HG03060 (cell line): ENCODE measurements around the gene VLDLR.

Experiments used
- ATAC-seq: cut with Tn5 transposase; IDR thresholded peaks from one replicate; pipeline ENCODE4 v1.9.1; 2021; ENCODE audit warnings: low read depth, moderate number of reproducible peaks; ENCODE audit not compliant: unreplicated experiment

VLDLR gene

GRCh38 chr9:2620919-2621721, 467 bp upstream of the VLDLR start:
- peak; percentile 31 for ATAC-seq

- ATAC-seq, result no peak
Observed at GRCh38 chr9:2622461-2623287, 1.1 kb downstream of the VLDLR start.

- no peak for ATAC-seq
Observed at GRCh38 chr9:2623288-2624050, 1.9 kb downstream of the VLDLR start.

GRCh38 chr9:2624051-2624682, 2.6 kb downstream of the VLDLR start:
- no peak for ATAC-seq

- no peak for ATAC-seq
Observed at GRCh38 chr9:2625427-2625826, 3.8 kb downstream of the VLDLR start.

- ATAC-seq, result no peak
Observed at GRCh38 chr9:2628919-2629318, 7.3 kb downstream of the VLDLR start.

GRCh38 chr9:2630158-2630557, 8.6 kb downstream of the VLDLR start:
- no peak for ATAC-seq

- ATAC-seq, result no peak
Observed at GRCh38 chr9:2631263-2631662, 9.7 kb downstream of the VLDLR start.

- ATAC-seq, result no peak
Observed at GRCh38 chr9:2634153-2634552, 12.6 kb downstream of the VLDLR start.

GRCh38 chr9:2634818-2635217, 13.2 kb downstream of the VLDLR start:
- no peak for ATAC-seq

- ATAC-seq, result no peak
Observed at GRCh38 chr9:2635922-2636321, 14.3 kb downstream of the VLDLR start.

- ATAC-seq, result no peak
Observed at GRCh38 chr9:2637390-2637789, 15.8 kb downstream of the VLDLR start.

GRCh38 chr9:2638871-2639673, 17.5 kb downstream of the VLDLR start:
- peak; percentile 69 for ATAC-seq

- ATAC-seq, result no peak
Observed at GRCh38 chr9:2639786-2640185, 18.2 kb downstream of the VLDLR start.

GRCh38 chr9:2640570-2640969, 19.0 kb downstream of the VLDLR start:
- ATAC-seq, result no peak

GRCh38 chr9:2641033-2641432, 19.4 kb downstream of the VLDLR start:
- ATAC-seq, result no peak

GRCh38 chr9:2642068-2642467, 20.5 kb downstream of the VLDLR start:
- ATAC-seq, result no peak

GRCh38 chr9:2645569-2645968, 24.0 kb downstream of the VLDLR start:
- peak; percentile 72 for ATAC-seq

GRCh38 chr9:2655411-2655901, 33.9 kb downstream of the VLDLR start:
- ATAC-seq, result no peak

- peak; percentile 70 for ATAC-seq
Observed at GRCh38 chr9:2657427-2657826, 35.8 kb downstream of the VLDLR start.
